MCF 10A (cell line): ENCODE data around the gene EFCAB12. TPM values are rescaled to one million over a fixed set of nuclear protein-coding genes. Genes with fewer than 3 reads are reported as not detected.
"Not testable (repeated sequence)": the region's sequence is repeated elsewhere in the genome, so short reads cannot be mapped to it uniquely, and the experiment has no call there.

Source experiments
- BruUV-seq: library from RNA; stranded (reverse); fragments of 400-500 nt; replicated peaks from 2 replicates; lab custom pipeline; 2021; lab: Mats Ljungman, UMichigan
- CTCF ChIA-PET: fragments of 300-600 bp; sonication (Branson Sonifier 250); formaldehyde crosslinking; extraction: SDS; loops from one replicate; lab custom pipeline; 2021; ENCODE audit warnings: antibody characterized with exemption, inconsistent platforms; lab: Yijun Ruan, JAX
- POLR2A ChIA-PET: fragments of 300-600, 350-650 bp; sonication (Branson Sonifier 250); formaldehyde crosslinking; extraction: SDS; loops from one replicate; lab custom pipeline; 2020; ENCODE audit warnings: antibody characterized with exemption, inconsistent platforms; lab: Yijun Ruan, JAX
- DNase-seq: peaks from one replicate; pipeline ENCODE4 v3.0.0-alpha.2; 2018; ENCODE audit not compliant: unreplicated experiment
- H3K27ac Mint-ChIP-seq: one replicate; pipeline ENCODE4 v1.8.0; 2022; ENCODE audit warnings: mild to moderate bottlenecking, low read depth, mixed read lengths; ENCODE audit not compliant: unreplicated experiment
- H3K27me3 Mint-ChIP-seq: one replicate; pipeline ENCODE4 v1.8.0; 2022; ENCODE audit warnings: mixed read lengths; ENCODE audit not compliant: insufficient read depth, unreplicated experiment
- H3K36me3 Mint-ChIP-seq: one replicate; pipeline ENCODE4 v1.8.0; 2022; ENCODE audit warnings: mild to moderate bottlenecking, moderate library complexity, mixed read lengths; ENCODE audit not compliant: insufficient read depth, unreplicated experiment
- H3K4me1 Mint-ChIP-seq: one replicate; pipeline ENCODE4 v1.8.0; 2022; ENCODE audit warnings: mixed read lengths; ENCODE audit not compliant: insufficient read depth, unreplicated experiment
- H3K4me3 Mint-ChIP-seq: one replicate; pipeline ENCODE4 v1.8.0; 2022; ENCODE audit warnings: mild to moderate bottlenecking, moderate library complexity, mixed read lengths; ENCODE audit not compliant: unreplicated experiment
- H3K9me3 Mint-ChIP-seq: one replicate; pipeline ENCODE4 v1.8.0; 2022; ENCODE audit warnings: mixed read lengths; ENCODE audit not compliant: unreplicated experiment
- intact Hi-C: fragments of 100-400 bp; cut with micrococcal nuclease; formaldehyde crosslinking; loops from 2 replicates; pipeline ENCODE4 v1.14.1; 2022
- total RNA-seq: library from RNA; stranded (reverse); gene quantifications from 2 replicates; pipeline ENCODE4 v1.2.3, GENCODE V29; 2022
- TF ChIP-seq, protein P1 (sequence below): fragments of 200-600 bp; IDR thresholded peaks from one replicate; pipeline ENCODE4 v1.8.0; 2022; ENCODE audit warnings: antibody characterized with exemption, mild to moderate bottlenecking; ENCODE audit not compliant: unreplicated experiment

Gene EFCAB12
- total RNA-seq, 1 experiment from 2014 or later, result not detected

DNA sequence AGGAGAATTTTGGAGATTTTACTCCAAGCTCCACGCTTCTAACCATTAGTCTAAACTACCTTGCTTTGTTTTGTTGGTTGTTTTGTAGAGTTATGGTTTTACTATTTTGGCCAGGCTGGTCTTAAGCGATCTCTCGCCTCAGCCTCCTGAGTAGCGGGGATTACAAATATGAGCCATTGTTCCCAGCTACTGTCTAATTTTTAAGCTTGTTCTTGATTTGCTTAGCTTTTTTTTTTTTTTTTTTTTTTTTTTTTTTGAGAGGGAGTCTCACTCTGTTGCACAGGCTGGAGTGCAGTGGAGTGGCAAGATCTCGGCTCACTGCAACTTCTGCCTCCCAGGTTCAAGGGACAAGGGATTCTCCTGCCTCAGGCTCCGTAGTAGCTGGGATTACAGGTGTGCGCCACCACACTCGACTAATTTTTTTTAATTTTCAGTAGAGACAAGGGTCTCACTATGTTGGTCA is 28.5 kb downstream of the EFCAB12 start:
- intact Hi-C loops, result loop anchor here (1.0 to 5.0 kb wide), 2 partner anchors 37 to 86 kb away; partner anchors contain the start of gene MBD4
- H3K27me3 Mint-ChIP-seq, result no peaks in the 10 kb centered on the region

DNA sequence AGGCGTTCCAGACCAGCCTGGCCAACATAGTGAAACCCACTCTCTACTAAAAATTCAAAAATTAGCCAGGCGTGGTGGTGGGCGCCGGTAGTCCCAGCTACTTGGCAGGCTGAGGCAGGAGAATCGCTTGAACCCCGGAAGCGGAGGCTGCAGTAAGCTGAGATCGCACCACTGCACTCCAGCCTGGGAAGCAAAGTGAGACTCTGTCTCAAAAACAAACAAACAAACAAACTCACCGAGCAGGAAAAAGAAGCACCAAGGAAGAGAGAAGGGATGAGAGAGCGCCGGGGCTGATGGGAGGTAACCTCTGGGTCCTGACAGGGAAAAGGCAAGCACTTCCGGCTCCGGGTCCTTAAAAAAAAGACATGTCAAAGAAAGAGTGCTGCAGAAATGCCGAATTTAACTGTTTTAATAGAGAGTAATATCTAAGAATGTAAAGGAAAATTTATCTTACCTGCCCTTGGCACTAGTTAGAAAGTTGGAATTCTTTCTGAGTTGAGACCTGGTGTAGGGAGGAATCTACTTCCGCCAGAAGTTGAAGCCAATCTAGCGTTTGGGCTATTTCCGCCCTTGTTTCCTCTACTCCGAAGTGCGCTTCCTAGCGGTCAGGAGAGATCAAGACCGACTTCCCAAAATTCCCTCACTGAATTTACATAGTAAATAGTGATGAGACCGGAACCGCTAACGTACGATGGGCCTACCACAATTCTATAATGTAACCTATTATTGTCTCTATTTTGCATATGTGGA is 29.1 kb downstream of the EFCAB12 start:
- BruUV-seq, result no TSS peak
- H3K36me3 Mint-ChIP-seq, result peaks cover 31% of the 10 kb centered on the region
- no peaks in the 10 kb centered on the region for H3K27me3 Mint-ChIP-seq
- TF ChIP-seq, protein P1, sequence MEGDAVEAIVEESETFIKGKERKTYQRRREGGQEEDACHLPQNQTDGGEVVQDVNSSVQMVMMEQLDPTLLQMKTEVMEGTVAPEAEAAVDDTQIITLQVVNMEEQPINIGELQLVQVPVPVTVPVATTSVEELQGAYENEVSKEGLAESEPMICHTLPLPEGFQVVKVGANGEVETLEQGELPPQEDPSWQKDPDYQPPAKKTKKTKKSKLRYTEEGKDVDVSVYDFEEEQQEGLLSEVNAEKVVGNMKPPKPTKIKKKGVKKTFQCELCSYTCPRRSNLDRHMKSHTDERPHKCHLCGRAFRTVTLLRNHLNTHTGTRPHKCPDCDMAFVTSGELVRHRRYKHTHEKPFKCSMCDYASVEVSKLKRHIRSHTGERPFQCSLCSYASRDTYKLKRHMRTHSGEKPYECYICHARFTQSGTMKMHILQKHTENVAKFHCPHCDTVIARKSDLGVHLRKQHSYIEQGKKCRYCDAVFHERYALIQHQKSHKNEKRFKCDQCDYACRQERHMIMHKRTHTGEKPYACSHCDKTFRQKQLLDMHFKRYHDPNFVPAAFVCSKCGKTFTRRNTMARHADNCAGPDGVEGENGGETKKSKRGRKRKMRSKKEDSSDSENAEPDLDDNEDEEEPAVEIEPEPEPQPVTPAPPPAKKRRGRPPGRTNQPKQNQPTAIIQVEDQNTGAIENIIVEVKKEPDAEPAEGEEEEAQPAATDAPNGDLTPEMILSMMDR, result peak; percentile 57
- ChIA-PET CTCF (interaction anchor here (0.5 to 3.9 kb wide), 23 partner anchors 9 to 1398 kb away, joined by 3 to 17 read pairs (median 4); partner anchors contain the start of genes IFT122 and MBD4), POLR2A (interaction anchor here (0.6 to 5.0 kb wide), 13 partner anchors 10 to 521 kb away, joined by 3 to 38 read pairs (median 4); partner anchors contain the start of genes IFT122 and MBD4)
- H3K4me1 Mint-ChIP-seq, result peaks cover 30% of the 10 kb centered on the region
- H3K27ac Mint-ChIP-seq, result peak overlapping the region; percentile 97
- intact Hi-C loops, result loop anchor here (1.0 to 5.0 kb wide), 2 partner anchors 38 to 87 kb away; partner anchors contain the start of gene MBD4
- H3K4me3 Mint-ChIP-seq, result peak overlapping the region; percentile 88
- DNase-seq, result peak; percentile 97
- H3K9me3 Mint-ChIP-seq, result no peaks in the 10 kb centered on the region

More for the DNA sequence above, 28.5 kb downstream of the EFCAB12 start:
- ChIA-PET POLR2A (interaction anchor here (0.8 to 5.0 kb wide), 9 partner anchors 9 to 492 kb away, joined by 3 to 38 read pairs (median 4); partner anchors contain the start of genes IFT122 and MBD4), CTCF (interaction anchor here (0.6 to 3.9 kb wide), 17 partner anchors 8 to 281 kb away, joined by 3 to 17 read pairs (median 3); partner anchors contain the start of gene IFT122)
- Mint-ChIP-seq H3K27ac (peak overlapping the region; percentile 97), H3K36me3 (peaks cover 25% of the 10 kb centered on the region), H3K9me3 (no peaks in the 10 kb centered on the region), H3K4me3 (peak overlapping the region; percentile 88), H3K4me1 (peaks cover 25% of the 10 kb centered on the region)
- peak; percentile 55 for DNase-seq
- BruUV-seq, result TSS peak; percentile 100
- TF ChIP-seq, protein P1, result no peak

DNA sequence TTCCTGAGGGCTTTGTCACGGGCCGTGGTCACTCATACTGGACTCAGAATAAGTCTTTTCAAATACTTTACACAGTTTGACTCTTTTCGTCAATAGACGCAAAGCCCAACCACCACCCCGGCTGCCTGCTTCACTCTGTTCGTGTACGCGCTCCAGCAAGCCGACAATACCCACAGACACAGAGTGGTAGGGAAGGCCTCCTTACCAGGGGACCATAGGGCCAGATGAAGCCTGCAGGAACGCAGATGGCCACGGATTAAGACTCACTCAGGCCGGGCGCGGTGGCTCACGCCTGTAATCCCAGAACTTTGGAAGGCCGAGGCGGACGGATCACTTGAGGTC is 29.7 kb downstream of the EFCAB12 start:
- CTCF ChIA-PET, result interaction anchor here (0.5 to 3.9 kb wide), 13 partner anchors 11 to 1399 kb away, joined by 3 to 17 read pairs (median 3); partner anchors contain the start of genes IFT122 and MBD4
- TSS peak; percentile 66 for BruUV-seq

DNA sequence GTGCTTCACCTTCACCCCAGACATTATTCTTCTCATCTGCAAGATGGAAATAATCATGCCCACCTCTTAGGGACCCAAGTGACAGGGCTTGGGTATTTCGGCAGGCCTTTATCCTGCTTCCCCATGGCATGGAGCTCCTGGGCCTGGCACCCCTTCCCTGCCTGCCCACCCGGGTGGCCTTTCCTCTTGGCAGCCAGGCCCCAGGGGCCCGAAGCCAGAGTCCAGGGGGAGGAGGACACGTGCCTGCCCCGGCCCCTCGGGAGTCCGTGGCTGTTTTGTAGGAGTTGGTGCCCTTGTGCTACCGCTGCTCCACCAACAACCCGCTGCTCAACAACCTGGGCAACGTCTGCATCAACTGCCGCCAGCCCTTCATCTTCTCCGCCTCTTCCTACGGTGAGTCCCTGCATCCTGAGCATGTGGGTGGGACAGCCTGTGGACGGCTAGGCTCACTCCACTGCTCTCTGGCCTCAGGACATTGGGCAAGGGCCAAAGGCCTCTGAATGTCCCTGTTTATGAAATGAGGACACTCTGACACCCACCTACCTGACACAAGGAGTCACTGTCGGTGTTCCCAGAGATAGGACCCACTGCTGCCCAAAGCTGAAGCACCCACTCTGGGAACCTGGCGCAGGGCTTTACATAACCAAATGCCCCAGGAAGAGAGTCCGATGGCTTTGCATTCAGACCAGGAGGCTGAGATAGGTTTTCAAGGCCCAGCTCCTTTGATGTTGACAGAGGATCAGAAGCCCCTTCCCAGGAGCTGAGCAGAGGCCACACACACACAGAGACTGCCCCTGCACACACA is 34.5 kb downstream of the EFCAB12 start:
- H3K9me3 Mint-ChIP-seq, DNase-seq, H3K27ac Mint-ChIP-seq, POLR2A ChIA-PET, BruUV-seq, intact Hi-C loops, CTCF ChIA-PET, H3K27me3 Mint-ChIP-seq, H3K4me3 Mint-ChIP-seq: not testable (repeated sequence)
- peaks cover 49% of the 10 kb centered on the region for H3K36me3 Mint-ChIP-seq
- peaks cover 30% of the 10 kb centered on the region for H3K4me1 Mint-ChIP-seq

More for the DNA sequence above, 29.7 kb downstream of the EFCAB12 start:
- TF ChIP-seq, protein P1, result no peak
- POLR2A ChIA-PET, result interaction anchor here (0.6 to 5.0 kb wide), 8 partner anchors 10 to 520 kb away, joined by 3 to 38 read pairs (median 4); partner anchors contain the start of genes IFT122 and MBD4
- peak; percentile 19 for DNase-seq
- Mint-ChIP-seq H3K4me3 (peak overlapping the region; percentile 88), H3K27me3 (no peaks in the 10 kb centered on the region), H3K4me1 (peaks cover 30% of the 10 kb centered on the region), H3K27ac (peak overlapping the region; percentile 97), H3K9me3 (no peaks in the 10 kb centered on the region), H3K36me3 (peaks cover 31% of the 10 kb centered on the region)
- intact Hi-C loops, result loop anchor here (1.0 to 5.0 kb wide), 2 partner anchors 39 to 88 kb away; partner anchors contain the start of gene MBD4
